ENCODE data around the gene PLA2G4D.

PLA2G4D gene

GRCh38 chr15:42139596-42139995 lies 45.2 kb upstream of the PLA2G4D start:
- in situ Hi-C loops (cut with HindIII; ENCODE audit: low pct_ligation_motif_present, low sequenced_read_pairs) = no loop called here
- no peak overlapping the region for H3K27ac ChIP-seq
- H3K4me3 ChIP-seq (ENCODE audit: low read depth, low read length) = no peak overlapping the region
- no peak for DNase-seq
- H3K36me3 ChIP-seq (replicated peaks) = no peaks in the 10 kb centered on the region
- no peak for TF ChIP-seq CTCF (IDR thresholded peaks at IDR 0.05; ENCODE audit: low read depth, low read length, missing control alignments)
- peaks cover 2% of the 10 kb centered on the region for H3K27me3 ChIP-seq (replicated peaks)

GRCh38 chr15:42138968-42139386 lies 44.6 kb upstream of the PLA2G4D start:
- Histone ChIP-seq H3K36me3 (replicated peaks) (no peaks in the 10 kb centered on the region), H3K27ac (no peak overlapping the region), H3K27me3 (replicated peaks) (no peaks in the 10 kb centered on the region), H3K4me3 (ENCODE audit: low read depth, low read length) (no peak overlapping the region)
- in situ Hi-C loops (cut with HindIII; ENCODE audit: low pct_ligation_motif_present, low sequenced_read_pairs) = no loop called here
- DNase-seq = no peak
- TF ChIP-seq CTCF (IDR thresholded peaks at IDR 0.05; ENCODE audit: low read depth, low read length, missing control alignments) = no peak

GRCh38 chr15:42138411-42138810 lies 44.0 kb upstream of the PLA2G4D start:
- DNase-seq = no peak
- Histone ChIP-seq H3K27me3 (replicated peaks) (no peaks in the 10 kb centered on the region), H3K36me3 (replicated peaks) (no peaks in the 10 kb centered on the region), H3K4me3 (ENCODE audit: low read depth, low read length) (no peak overlapping the region), H3K27ac (no peak overlapping the region)
- in situ Hi-C loops (cut with HindIII; ENCODE audit: low pct_ligation_motif_present, low sequenced_read_pairs) = no loop called here
- no peak for TF ChIP-seq CTCF (IDR thresholded peaks at IDR 0.05; ENCODE audit: low read depth, low read length, missing control alignments)

GRCh38 chr15:42137461-42138261 lies 43.3 kb upstream of the PLA2G4D start:
- peak; percentile 38 for DNase-seq
- Histone ChIP-seq H3K36me3 (replicated peaks) (no peaks in the 10 kb centered on the region), H3K4me3 (ENCODE audit: low read depth, low read length) (no peak overlapping the region), H3K27ac (no peak overlapping the region), H3K27me3 (replicated peaks) (no peaks in the 10 kb centered on the region)
- TF ChIP-seq CTCF (IDR thresholded peaks at IDR 0.05; ENCODE audit: low read depth, low read length, missing control alignments) = peak; percentile 65
- in situ Hi-C loops (cut with HindIII; ENCODE audit: low pct_ligation_motif_present, low sequenced_read_pairs) = no loop called here

- Histone ChIP-seq H3K36me3 (replicated peaks) (no peaks in the 10 kb centered on the region), H3K27ac (no peak overlapping the region), H3K4me3 (ENCODE audit: low read depth, low read length) (no peak overlapping the region), H3K27me3 (replicated peaks) (peaks cover 2% of the 10 kb centered on the region)
- in situ Hi-C loops (cut with HindIII; ENCODE audit: low pct_ligation_motif_present, low sequenced_read_pairs) = no loop called here
- TF ChIP-seq CTCF (IDR thresholded peaks at IDR 0.05; ENCODE audit: low read depth, low read length, missing control alignments) = no peak
- DNase-seq = no peak
These were observed 42.2 kb upstream of the PLA2G4D start for GRCh38 chr15:42136513-42136912.

- DNase-seq = no peak
- in situ Hi-C loops (cut with HindIII; ENCODE audit: low pct_ligation_motif_present, low sequenced_read_pairs) = no loop called here
- H3K4me3 ChIP-seq (ENCODE audit: low read depth, low read length) = no peak overlapping the region
- no peaks in the 10 kb centered on the region for H3K36me3 ChIP-seq (replicated peaks)
- TF ChIP-seq CTCF (IDR thresholded peaks at IDR 0.05; ENCODE audit: low read depth, low read length, missing control alignments) = no peak
- H3K27me3 ChIP-seq (replicated peaks) = peaks cover 13% of the 10 kb centered on the region
- H3K27ac ChIP-seq = no peak overlapping the region
These were observed 41.0 kb upstream of the PLA2G4D start for GRCh38 chr15:42135351-42135750.
